HepG2 (cell line): Measurements from ENCODE around the gene LRRN4. TPM values are rescaled to one million over a fixed set of nuclear protein-coding genes. Genes with fewer than 3 reads are reported as not detected.

Source experiments
- MYC ChIP-seq: sonication (generic); formaldehyde crosslinking; IDR thresholded peaks from 2 replicates; pipeline ENCODE4 v1.9.0; 2021; ENCODE audit warnings: missing genetic modification reagents, borderline replicate concordance
- NFYC ChIP-seq: IDR thresholded peaks from 2 replicates; pipeline ENCODE4 v1.6.1; 2016; ENCODE audit warnings: missing genetic modification reagents, missing compliant biosample characterization
- PAWR ChIP-seq: sonication (generic); formaldehyde crosslinking; IDR thresholded peaks from 2 replicates; pipeline ENCODE4 v1.4.0; 2020; ENCODE audit warnings: missing genetic modification reagents, mild to moderate bottlenecking, borderline replicate concordance
- RAD21 ChIP-seq: fragments of 450-650 bp; formaldehyde crosslinking; IDR thresholded peaks from 2 replicates; pipeline ENCODE4 v1.5.0; 2020; ENCODE audit warnings: mild to moderate bottlenecking
- SP140L ChIP-seq: sonication (generic); formaldehyde crosslinking; IDR thresholded peaks from 2 replicates; pipeline ENCODE4 v1.4.0; 2020; ENCODE audit warnings: missing genetic modification reagents, borderline replicate concordance
- U2AF2 ChIP-seq: fragments of 200-400 bp; formaldehyde crosslinking; IDR thresholded peaks from 2 replicates; pipeline ENCODE4 v1.6.1; 2017; ENCODE audit warnings: low read depth, mild to moderate bottlenecking, low read length
- ZBTB7B ChIP-seq: sonication (generic); formaldehyde crosslinking; IDR thresholded peaks from 2 replicates; pipeline ENCODE4 v1.4.0; 2020; ENCODE audit warnings: missing genetic modification reagents
- ZFP82 ChIP-seq: sonication (generic); formaldehyde crosslinking; IDR thresholded peaks from 2 replicates; pipeline ENCODE4 v1.5.1; 2020; ENCODE audit warnings: mild to moderate bottlenecking, missing genetic modification reagents, borderline replicate concordance
- ZNF160 ChIP-seq: sonication (generic); formaldehyde crosslinking; IDR thresholded peaks from 2 replicates; pipeline ENCODE4 v1.8.0; 2022; ENCODE audit warnings: mild to moderate bottlenecking, inconsistent platforms, missing genetic modification reagents
- ZNF282 ChIP-seq: fragments of 450-650 bp; IDR thresholded peaks from 2 replicates; pipeline ENCODE4 v1.6.1; 2018; ENCODE audit not compliant: partially characterized antibody
- ZSCAN20 ChIP-seq: sonication (generic); formaldehyde crosslinking; IDR thresholded peaks from 2 replicates; pipeline ENCODE4 v1.4.0; 2020; ENCODE audit warnings: missing genetic modification reagents, mild to moderate bottlenecking, borderline replicate concordance
- polyA plus RNA-seq, 8 experiments: library from polyadenylated mRNA; depleted of rRNA in 3 of 8; stranded (reverse) in 7 of 8; unstranded in 1 of 8; fragments of >200 nt; fragmentation: Illumina TruSeq in 4 of 8; extraction: Trizol in 4 of 8; gene quantifications; 2 replicates each; pipeline versions ENCODE4 v1.2.1 to v1.2.3, GENCODE V29; 2011 to 2016; ENCODE audit warnings: low read depth in 4 of 8, missing spikeins in 1 of 8, mixed read lengths in 1 of 8; ENCODE audit not compliant: insufficient read depth in 1 of 8
- total RNA-seq, 5 experiments: library from RNA; depleted of rRNA; stranded (reverse); fragments of >200 nt; fragmentation: Illumina TruSeq; extraction: Trizol; gene quantifications; 2 replicates each; pipeline ENCODE4 v1.2.3, GENCODE V29; 2016; ENCODE audit warnings: low read depth in 1 of 5
- TF ChIP-seq, protein P1 (sequence below): sonication (generic); formaldehyde crosslinking; IDR thresholded peaks from 2 replicates; pipeline ENCODE4 v1.4.0; 2020; ENCODE audit warnings: mild to moderate bottlenecking, missing genetic modification reagents
- TF ChIP-seq, protein P2 (sequence below): sonication (generic); formaldehyde crosslinking; IDR thresholded peaks from 2 replicates; pipeline ENCODE4 v1.5.0; 2020; ENCODE audit warnings: missing genetic modification reagents
- TF ChIP-seq, protein P3 (sequence below): sonication (generic); formaldehyde crosslinking; IDR thresholded peaks from 2 replicates; pipeline ENCODE4 v1.4.0; 2020; ENCODE audit warnings: missing genetic modification reagents
- TF ChIP-seq, protein P4 (sequence below): IDR thresholded peaks from 2 replicates; pipeline ENCODE4 v1.4.0; 2020; ENCODE audit warnings: mild to moderate bottlenecking, missing genetic modification reagents

The LRRN4 gene
- total and polyA plus RNA-seq, 2 of the 13 experiments (the other 11 are each of a cell fraction or from before 2014, with no cell fraction given): 0.15 to 0.20 TPM

DNA sequence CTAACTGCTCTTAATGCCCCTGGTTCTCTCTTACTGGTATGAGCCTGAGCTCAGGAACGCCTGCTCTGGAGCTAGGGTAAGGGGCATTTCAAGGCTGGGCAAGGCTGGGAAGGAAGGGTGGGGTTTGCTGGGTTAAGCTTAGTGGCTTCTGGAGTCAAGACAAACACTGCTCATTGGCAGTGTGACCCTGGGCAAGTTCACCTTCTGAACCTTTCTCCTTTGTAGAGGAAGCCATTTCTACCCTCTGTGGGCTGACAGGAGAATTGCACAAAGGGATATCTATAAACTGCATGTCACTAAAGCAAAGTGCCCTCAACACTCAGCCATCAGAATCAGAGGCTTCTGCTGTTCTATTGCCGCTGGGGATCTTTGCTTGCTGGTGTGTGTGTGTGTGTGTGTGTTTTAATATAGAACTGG, 20.3 kb upstream of the LRRN4 start (continued):
- TF ChIP-seq, protein P1, sequence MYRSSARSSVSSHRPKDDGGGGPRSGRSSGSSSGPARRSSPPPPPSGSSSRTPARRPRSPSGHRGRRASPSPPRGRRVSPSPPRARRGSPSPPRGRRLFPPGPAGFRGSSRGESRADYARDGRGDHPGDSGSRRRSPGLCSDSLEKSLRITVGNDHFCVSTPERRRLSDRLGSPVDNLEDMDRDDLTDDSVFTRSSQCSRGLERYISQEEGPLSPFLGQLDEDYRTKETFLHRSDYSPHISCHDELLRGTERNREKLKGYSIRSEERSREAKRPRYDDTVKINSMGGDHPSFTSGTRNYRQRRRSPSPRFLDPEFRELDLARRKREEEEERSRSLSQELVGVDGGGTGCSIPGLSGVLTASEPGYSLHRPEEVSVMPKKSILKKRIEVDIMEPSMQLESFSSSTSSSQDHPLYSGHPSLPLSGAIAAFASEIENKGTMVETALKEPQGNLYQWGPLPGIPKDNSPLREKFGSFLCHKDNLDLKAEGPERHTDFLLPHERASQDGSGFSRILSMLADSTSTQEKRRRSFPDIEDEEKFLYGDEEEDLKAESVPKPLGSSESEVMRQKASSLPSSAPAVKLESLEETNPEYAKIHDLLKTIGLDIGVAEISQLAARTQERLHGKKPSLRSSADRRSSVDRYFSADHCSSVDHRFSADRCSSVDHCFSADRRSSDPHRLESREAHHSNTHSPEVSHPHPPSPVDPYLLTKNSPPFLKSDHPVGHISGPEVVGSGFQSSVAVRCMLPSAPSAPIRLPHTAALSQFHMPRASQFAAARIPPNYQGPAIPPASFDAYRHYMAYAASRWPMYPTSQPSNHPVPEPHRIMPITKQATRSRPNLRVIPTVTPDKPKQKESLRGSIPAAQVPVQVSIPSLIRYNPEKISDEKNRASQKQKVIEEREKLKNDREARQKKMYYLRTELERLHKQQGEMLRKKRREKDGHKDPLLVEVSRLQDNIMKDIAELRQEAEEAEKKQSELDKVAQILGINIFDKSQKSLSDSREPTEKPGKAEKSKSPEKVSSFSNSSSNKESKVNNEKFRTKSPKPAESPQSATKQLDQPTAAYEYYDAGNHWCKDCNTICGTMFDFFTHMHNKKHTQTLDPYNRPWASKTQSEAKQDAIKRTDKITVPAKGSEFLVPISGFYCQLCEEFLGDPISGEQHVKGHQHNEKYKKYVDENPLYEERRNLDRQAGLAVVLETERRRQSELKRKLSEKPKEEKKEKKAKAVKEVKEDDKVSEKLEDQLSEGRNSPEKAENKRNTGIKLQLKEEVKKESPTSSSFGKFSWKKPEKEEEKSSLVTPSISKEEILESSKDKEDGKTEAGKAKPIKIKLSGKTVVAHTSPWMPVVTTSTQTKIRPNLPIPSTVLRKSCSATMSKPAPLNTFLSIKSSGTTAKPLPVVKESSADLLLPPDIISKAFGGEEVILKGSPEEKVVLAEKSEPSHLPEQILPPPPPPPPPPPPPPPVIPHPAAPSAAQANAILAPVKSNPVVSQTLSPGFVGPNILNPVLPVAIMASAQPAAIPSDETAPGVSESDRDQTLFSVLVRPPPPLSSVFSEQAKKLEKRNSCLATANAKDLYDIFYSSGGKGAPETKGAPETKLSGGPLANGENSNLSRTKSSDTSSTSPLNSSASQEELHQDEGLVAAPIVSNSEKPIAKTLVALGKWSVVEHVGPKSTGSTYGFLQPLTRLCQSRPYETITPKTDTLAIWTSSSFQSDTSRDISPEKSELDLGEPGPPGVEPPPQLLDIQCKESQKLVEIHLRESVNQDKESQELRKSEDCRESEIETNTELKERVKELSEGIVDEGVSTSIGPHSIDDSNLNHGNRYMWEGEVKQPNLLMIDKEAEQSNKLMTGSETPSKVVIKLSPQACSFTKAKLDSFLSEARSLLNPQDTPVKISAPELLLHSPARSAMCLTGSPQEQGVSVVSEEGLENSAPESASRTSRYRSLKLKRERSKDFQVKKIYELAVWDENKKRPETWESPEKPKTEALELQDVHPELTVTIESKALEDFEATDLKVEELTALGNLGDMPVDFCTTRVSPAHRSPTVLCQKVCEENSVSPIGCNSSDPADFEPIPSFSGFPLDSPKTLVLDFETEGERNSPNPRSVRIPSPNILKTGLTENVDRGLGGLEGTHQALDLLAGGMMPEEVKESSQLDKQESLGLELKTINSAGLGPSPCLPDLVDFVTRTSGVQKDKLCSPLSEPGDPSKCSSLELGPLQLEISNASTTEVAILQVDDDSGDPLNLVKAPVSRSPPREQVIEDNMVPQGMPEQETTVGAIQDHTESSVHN (CRISPR knock-in tag): peak; percentile 90; the same call in 1 of the 2 replicates
- TF ChIP-seq ZNF160 (CRISPR knock-in tag): no peak
- TF ChIP-seq, protein P2, sequence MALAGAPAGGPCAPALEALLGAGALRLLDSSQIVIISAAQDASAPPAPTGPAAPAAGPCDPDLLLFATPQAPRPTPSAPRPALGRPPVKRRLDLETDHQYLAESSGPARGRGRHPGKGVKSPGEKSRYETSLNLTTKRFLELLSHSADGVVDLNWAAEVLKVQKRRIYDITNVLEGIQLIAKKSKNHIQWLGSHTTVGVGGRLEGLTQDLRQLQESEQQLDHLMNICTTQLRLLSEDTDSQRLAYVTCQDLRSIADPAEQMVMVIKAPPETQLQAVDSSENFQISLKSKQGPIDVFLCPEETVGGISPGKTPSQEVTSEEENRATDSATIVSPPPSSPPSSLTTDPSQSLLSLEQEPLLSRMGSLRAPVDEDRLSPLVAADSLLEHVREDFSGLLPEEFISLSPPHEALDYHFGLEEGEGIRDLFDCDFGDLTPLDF (CRISPR knock-in tag): no peak
- no peak for TF ChIP-seq ZFP82
- TF ChIP-seq ZBTB7B (CRISPR knock-in tag): peak; percentile 66; the same call in 1 of the 2 replicates
- no peak for TF ChIP-seq SP140L
- peak; percentile 75; the same call in 1 of the 2 replicates for TF ChIP-seq RAD21 (CRISPR knock-in tag)
- no peak for TF ChIP-seq U2AF2
- no peak for TF ChIP-seq ZSCAN20 (CRISPR knock-in tag)
- TF ChIP-seq MYC (CRISPR knock-in tag): peak; percentile 30; the same call in 1 of the 2 replicates
- TF ChIP-seq ZNF282: no peak
- TF ChIP-seq NFYC (CRISPR knock-in tag): 0 out of 2 replicates have a peak, but pooled peaks have one; percentile 13
- TF ChIP-seq, protein P3, sequence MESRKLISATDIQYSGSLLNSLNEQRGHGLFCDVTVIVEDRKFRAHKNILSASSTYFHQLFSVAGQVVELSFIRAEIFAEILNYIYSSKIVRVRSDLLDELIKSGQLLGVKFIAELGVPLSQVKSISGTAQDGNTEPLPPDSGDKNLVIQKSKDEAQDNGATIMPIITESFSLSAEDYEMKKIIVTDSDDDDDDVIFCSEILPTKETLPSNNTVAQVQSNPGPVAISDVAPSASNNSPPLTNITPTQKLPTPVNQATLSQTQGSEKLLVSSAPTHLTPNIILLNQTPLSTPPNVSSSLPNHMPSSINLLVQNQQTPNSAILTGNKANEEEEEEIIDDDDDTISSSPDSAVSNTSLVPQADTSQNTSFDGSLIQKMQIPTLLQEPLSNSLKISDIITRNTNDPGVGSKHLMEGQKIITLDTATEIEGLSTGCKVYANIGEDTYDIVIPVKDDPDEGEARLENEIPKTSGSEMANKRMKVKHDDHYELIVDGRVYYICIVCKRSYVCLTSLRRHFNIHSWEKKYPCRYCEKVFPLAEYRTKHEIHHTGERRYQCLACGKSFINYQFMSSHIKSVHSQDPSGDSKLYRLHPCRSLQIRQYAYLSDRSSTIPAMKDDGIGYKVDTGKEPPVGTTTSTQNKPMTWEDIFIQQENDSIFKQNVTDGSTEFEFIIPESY (CRISPR knock-in tag): no peak
- TF ChIP-seq PAWR (CRISPR knock-in tag): no peak
- TF ChIP-seq, protein P4, sequence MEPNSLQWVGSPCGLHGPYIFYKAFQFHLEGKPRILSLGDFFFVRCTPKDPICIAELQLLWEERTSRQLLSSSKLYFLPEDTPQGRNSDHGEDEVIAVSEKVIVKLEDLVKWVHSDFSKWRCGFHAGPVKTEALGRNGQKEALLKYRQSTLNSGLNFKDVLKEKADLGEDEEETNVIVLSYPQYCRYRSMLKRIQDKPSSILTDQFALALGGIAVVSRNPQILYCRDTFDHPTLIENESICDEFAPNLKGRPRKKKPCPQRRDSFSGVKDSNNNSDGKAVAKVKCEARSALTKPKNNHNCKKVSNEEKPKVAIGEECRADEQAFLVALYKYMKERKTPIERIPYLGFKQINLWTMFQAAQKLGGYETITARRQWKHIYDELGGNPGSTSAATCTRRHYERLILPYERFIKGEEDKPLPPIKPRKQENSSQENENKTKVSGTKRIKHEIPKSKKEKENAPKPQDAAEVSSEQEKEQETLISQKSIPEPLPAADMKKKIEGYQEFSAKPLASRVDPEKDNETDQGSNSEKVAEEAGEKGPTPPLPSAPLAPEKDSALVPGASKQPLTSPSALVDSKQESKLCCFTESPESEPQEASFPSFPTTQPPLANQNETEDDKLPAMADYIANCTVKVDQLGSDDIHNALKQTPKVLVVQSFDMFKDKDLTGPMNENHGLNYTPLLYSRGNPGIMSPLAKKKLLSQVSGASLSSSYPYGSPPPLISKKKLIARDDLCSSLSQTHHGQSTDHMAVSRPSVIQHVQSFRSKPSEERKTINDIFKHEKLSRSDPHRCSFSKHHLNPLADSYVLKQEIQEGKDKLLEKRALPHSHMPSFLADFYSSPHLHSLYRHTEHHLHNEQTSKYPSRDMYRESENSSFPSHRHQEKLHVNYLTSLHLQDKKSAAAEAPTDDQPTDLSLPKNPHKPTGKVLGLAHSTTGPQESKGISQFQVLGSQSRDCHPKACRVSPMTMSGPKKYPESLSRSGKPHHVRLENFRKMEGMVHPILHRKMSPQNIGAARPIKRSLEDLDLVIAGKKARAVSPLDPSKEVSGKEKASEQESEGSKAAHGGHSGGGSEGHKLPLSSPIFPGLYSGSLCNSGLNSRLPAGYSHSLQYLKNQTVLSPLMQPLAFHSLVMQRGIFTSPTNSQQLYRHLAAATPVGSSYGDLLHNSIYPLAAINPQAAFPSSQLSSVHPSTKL (CRISPR knock-in tag): peak; percentile 51; the same call in 1 of the 2 replicates
